DMS114 treated with DMSO at 0.1 percent for 48 hours (cell line): ENCODE results near the gene NPPA.

ENCODE experiments used
- DNase-seq: peaks from one replicate; lab custom pipeline; 2025; ENCODE audit not compliant: unreplicated experiment; lab: John Stamatoyannopoulos, UW

Gene NPPA

GRCh38 chr1:11845641-11846335 is 1.8 kb downstream of the NPPA start:
- DNase-seq = no peak

- no peak for DNase-seq
Measured at GRCh38 chr1:11842154-11843041, 5.2 kb downstream of the NPPA start.

DNA sequence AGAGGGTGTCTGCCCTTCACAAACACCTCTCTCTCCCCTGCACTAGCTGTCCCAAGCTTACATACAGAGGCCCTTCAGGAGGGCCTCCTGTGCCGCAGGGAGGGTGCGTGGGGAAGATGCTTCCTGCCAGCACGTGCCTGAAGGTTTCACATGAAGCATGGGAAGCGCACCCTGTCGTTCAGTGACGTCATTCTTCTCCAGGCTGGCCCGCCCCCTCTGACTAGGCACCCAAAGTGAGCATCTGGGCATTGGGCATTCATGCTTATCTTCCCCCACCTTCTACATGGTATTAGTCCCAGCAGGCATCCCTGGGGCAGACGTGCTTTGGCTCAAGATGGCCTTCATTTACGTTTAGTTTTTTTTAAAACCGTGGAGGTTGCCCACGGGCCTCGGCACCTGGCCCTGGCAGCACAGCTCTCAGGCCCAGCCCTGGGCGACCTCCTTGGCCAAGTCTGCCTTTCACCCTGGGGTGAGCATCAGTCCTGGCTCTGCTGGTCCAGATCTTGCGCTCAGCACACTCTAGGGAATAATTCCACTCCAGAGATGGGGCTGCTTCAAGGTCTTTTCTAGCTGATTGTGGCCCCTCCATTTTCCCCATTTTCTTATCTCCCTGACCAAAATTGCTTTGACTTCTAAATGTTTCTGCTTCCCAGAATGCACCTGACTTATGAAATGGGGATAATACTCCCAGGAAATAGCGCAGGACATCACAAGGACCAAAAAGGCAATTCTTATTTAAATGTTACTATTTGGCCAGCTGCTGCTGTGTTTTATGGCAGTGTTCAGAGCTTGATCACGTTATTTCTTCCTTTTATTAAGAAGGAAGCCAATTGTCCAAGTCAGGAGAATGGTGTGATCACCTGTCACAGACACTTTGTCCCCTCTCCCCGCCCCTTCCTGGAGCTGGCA is 6.1 kb downstream of the NPPA start:
- no peak for DNase-seq

- DNase-seq = no peak
Measured at GRCh38 chr1:11839727-11840705, 7.6 kb downstream of the NPPA start.

DNA sequence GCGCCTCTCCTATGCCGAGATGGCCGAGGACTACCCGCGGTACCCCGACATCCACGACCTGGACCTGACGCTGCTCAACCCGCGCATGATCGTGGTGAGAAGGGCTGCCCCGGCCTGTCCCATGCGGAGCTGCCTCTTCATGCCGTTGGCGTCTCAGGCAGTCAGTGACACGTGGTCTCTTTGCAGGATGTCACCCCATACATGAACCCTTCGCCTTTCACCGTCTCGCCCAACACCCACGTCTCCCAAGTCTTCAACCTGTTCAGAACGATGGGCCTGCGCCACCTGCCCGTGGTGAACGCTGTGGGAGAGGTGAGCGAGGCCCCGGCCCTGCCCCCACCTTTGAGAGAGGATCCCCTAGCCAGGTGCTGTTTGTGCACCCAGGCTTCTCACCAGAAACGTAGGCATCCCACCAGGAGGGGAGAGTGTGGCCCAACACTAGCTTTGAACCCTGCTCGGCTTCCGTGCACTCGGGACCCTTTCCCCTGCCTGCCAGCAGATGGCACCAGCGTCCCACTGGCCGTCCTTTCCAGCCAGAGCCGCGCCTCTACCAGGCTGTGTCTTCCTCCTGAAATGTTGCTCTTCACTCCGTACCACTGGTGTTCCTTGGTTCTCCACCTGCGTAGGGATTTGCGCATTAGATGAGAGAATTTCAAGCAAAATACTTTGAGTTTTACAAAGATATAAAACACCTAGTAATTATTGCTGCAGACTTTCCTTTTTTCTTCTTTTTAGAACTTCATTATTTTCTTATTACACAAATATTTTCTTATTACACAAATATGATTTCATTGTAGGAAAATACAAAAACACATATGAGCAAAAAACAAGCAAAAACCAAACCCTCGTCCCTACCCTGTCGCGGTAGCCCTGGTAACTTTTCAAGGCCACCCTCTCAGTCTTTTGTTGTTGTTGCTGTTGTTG is 9.0 kb downstream of the NPPA start:
- peak; percentile 28 for DNase-seq

DNA sequence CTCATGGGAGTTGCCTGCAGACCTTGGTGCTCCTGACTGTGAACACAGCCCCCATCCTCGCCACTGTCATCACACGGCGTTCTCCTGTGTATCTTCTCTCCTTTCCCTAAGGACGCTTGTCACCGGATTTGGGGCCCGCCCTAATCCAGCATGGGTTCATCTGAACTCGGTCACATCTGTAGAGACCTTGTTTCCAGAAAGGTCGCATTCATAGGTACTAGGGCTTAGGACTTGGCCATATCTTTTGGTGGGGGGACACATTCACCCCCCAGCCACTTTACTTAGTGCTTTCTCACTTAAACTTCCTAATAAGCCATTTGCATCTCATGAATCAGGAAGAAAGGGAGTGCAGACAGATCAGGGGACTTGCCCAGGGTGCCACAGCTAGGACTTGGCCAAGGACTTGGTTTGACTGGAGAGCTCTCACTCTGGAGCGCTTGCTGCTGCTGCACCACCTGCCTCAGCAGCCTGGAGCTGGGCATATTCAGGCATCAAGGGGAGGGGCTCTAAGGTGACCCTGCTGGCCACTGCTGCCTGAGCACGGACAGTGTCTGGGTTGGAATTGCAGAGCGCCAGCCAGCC is 9.7 kb downstream of the NPPA start:
- DNase-seq = no peak

GRCh38 chr1:11836955-11837766 is 10.4 kb downstream of the NPPA start:
- DNase-seq = no peak

GRCh38 chr1:11835441-11836225 is 11.9 kb downstream of the NPPA start:
- no peak for DNase-seq

DNA sequence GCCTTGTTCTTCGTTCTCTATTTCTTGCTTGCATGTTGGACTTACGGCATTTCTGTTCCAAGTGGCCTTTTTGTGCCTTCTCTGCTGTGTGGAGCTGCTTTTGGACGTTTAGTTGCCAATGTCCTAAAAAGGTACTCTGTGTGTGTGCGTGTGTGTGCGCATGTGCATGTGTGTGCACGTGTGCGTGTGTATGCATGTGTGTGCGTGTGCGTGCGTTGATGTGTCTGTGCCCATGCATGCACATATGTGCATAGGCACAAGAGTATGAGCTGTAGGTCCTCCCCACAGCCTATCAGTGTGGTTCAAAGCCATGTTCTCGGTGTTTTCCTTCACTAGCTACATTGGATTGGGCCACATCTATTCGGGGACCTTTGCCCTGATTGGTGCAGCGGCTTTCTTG is 13.7 kb downstream of the NPPA start:
- DNase-seq = no peak

DNA sequence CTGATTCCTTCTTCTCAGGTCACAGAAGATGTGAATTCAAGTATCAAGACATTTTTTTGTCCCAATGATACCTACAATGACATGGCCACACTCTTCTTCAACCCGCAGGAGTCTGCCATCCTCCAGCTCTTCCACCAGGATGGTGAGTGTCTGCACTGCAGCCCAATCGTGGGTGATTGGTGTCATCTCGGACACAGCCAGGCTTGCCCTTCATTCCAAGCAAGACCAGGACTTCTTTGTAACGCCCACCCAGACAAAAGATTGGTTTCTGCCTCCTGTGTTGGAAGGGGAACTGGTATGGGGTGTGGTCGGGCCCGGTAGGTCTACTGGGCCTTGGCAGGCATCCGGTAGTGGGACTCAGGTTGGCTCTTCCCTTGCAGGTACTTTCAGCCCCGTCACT is 14.1 kb downstream of the NPPA start:
- DNase-seq = no peak

DNA sequence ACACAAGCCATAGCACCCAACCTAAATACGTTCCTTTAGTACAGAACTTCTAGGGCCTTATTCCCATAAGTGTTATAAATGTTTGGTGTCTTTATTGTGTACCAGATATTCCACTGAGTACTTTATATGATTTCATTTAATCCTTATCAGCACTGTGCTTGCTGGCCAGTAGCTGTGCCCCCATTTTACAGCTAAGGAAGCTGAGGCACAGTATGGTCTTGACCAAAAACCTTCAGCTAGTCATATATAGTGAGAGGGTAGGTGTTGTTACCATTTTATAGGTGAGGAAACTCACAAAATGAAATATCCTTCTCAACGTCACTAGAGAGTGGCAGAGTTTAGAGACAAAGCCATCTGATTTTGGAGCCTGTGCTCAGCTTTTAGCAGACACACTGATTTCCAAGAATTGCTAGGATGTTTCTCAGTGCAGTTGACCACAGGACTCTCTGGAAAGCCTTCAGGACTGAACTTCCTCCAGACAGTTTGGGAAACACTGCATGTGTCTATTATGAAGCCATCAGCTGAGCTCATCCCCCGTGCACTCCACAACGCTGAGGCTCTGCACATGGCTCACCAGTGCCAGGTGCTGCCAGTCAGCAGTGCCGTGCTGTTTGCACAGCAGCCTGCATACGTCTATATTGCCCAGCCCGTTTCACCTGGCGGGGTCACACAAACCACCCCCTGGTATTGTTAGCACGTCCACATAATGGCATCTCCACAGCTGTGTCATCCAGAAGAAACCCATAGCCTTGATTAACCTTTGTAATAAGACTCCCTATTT is 15.4 kb downstream of the NPPA start:
- no peak for DNase-seq

DNA sequence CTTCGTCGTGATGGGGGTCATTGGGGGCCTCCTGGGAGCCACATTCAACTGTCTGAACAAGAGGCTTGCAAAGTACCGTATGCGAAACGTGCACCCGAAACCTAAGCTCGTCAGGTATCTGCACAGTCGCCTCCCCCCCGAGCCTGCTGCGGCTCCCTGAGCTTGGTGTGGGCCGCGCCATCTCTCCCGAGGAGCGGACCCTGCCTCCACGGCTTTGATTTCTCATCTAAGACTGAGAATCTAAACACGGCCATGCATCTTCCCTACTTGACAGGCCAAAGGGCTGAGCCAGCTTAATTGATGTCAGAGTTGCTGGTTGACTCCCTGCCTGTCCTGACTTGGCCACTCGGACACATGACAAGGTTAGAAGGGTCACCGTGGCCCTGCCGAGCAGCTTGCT is 19.1 kb downstream of the NPPA start:
- no peak for DNase-seq

GRCh38 chr1:11826946-11827345 is 20.6 kb downstream of the NPPA start:
- DNase-seq = no peak

DNA sequence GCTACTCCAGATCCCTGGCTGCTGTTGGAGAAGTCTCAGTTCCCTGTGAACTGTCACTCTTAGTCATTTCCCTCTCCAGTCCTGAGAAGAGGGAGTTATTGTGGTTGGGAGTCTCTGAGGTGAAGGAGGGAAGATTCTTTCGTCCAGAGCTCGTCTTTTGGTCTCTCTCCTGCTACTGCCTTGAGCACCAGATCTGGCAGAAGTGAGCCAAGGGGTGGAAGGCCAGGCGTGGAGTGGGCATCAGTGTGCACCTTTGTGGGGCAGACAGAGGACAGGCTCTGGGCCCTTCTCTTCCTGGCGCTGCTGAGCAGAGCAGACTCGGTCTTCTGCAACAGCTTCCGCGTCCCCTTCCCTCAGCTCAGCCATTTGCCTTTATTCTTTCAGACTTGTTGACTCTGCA is 22.5 kb downstream of the NPPA start:
- no peak for DNase-seq

DNA sequence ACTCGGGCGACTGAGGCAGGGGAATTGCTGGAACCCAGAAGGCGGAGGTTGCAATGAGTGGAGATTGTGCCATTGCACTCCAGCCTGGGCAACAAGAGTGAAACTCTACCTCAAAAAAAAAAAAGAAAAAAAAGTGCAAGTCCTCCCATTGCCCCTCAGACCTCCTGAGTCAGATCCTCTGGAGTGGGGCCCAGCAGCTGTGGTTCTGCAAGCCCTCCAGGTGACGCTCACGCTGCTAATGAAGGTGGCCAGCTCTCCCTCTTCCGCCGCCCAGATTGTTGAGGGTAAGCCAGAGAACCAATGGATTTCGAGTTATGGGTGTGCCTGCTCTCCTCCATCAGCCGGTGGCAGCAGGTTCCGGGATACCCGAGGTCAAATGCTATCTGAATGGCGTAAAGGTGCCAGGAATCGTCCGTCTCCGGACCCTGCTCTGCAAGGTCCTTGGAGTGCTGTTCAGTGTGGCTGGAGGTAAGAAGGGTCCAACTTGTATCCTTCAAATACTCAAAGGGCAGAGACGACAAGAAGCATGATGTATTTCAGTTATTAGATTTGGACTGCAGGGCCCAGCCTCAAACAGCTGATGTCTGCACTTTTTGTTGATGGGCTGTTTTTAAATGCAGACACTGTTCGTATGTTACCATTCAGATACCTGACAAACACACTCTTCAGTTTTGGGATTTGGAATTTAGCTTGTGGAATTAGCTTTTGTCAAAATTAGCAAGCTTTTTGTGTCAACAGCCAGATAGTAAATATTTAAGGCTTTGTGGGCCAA is 24.0 kb downstream of the NPPA start:
- no peak for DNase-seq

DNA sequence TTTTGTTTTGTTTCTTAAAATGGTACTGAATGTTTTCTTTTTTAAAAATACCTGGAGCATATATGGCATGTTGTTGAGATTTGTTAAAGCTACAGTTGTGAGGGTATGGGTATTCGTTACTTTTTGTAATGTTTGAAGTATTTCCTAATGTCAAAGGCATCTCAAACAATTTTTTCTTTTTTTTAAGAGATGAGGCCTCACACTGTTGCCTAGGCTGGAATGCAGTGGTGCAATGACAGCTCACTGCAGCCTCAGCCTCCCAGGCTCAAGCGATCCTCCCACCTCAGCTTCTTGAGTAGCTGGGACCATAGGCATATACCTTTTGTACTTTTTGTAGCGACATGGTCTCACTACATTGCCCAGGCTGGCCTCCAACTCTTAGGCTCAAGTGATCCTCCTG is 25.5 kb downstream of the NPPA start:
- no peak for DNase-seq
